Measurements from ENCODE around the gene MAPK8IP3. TPM values are rescaled to one million over a fixed set of nuclear protein-coding genes. Genes with fewer than 3 reads are reported as not detected.
A peak's percentile ranks its signal among the peaks of the same experiment; 100 is the strongest.

The MAPK8IP3 gene
- total RNA-seq, 2 experiments from 2014 or later: 146 to 157 TPM

GRCh38 chr16:1809281-1809801 lies 103.3 kb downstream of the MAPK8IP3 start:
- no peak for DNase-seq
- H3K4me3 Mint-ChIP-seq: no peak overlapping the region
- H3K27me3 Mint-ChIP-seq: no peaks in the 10 kb centered on the region
- no peak overlapping the region for H3K27ac Mint-ChIP-seq
- H3K36me3 Mint-ChIP-seq: peaks cover 18% of the 10 kb centered on the region
- ATAC-seq (ENCODE audit: low read depth): peak; percentile 18
- H3K9me3 Mint-ChIP-seq: no peaks in the 10 kb centered on the region
- H3K4me1 Mint-ChIP-seq: no peaks in the 10 kb centered on the region
- POLR2A ChIA-PET: no interaction called here

GRCh38 chr16:1810106-1810505 lies 104.1 kb downstream of the MAPK8IP3 start:
- DNase-seq: no peak
- no peak for ATAC-seq (ENCODE audit: low read depth)
- Mint-ChIP-seq H3K27ac (no peak overlapping the region), H3K27me3 (no peaks in the 10 kb centered on the region), H3K36me3 (peaks cover 18% of the 10 kb centered on the region), H3K4me3 (no peak overlapping the region), H3K9me3 (no peaks in the 10 kb centered on the region), H3K4me1 (no peaks in the 10 kb centered on the region)
- POLR2A ChIA-PET: no interaction called here

- no peak for ATAC-seq (ENCODE audit: low read depth)
- peaks cover 17% of the 10 kb centered on the region for H3K36me3 Mint-ChIP-seq
- POLR2A ChIA-PET: no interaction called here
Measured at GRCh38 chr16:1810536-1810935, 104.5 kb downstream of the MAPK8IP3 start.

GRCh38 chr16:1812732-1813163 lies 106.8 kb downstream of the MAPK8IP3 start:
- DNase-seq (peak; percentile 59), ATAC-seq (ENCODE audit: low read depth) (peak; percentile 85)
- H3K4me3 Mint-ChIP-seq: no peak overlapping the region
- H3K36me3 Mint-ChIP-seq: peaks cover 1% of the 10 kb centered on the region
- H3K4me1 Mint-ChIP-seq: no peaks in the 10 kb centered on the region
- H3K27me3 Mint-ChIP-seq: no peaks in the 10 kb centered on the region
- POLR2A ChIA-PET: interaction anchor here (1.2 kb wide), 1 partner anchor 152 kb away, joined by 4 read pairs; the partner anchor contains the start of gene RPS2
- H3K9me3 Mint-ChIP-seq: no peaks in the 10 kb centered on the region
- H3K27ac Mint-ChIP-seq: no peak overlapping the region

More at GRCh38 chr16:1810536-1810935, 104.5 kb downstream of the MAPK8IP3 start:
- no peak overlapping the region for H3K4me3 Mint-ChIP-seq
- no peaks in the 10 kb centered on the region for H3K9me3 Mint-ChIP-seq
- DNase-seq: no peak
- no peaks in the 10 kb centered on the region for H3K4me1 Mint-ChIP-seq
- H3K27ac Mint-ChIP-seq: no peak overlapping the region
- no peaks in the 10 kb centered on the region for H3K27me3 Mint-ChIP-seq

GRCh38 chr16:1815461-1815860 lies 109.5 kb downstream of the MAPK8IP3 start:
- Mint-ChIP-seq H3K27me3 (no peaks in the 10 kb centered on the region), H3K4me1 (no peaks in the 10 kb centered on the region), H3K36me3 (peaks cover 2% of the 10 kb centered on the region), H3K4me3 (no peak overlapping the region), H3K9me3 (no peaks in the 10 kb centered on the region), H3K27ac (no peak overlapping the region)
- POLR2A ChIA-PET: interaction anchor here (1.6 kb wide), 1 partner anchor 33 kb away, joined by 3 read pairs; the partner anchor contains the start of gene NUBP2
- DNase-seq (no peak), ATAC-seq (ENCODE audit: low read depth) (no peak)

- POLR2A ChIA-PET: no interaction called here
- DNase-seq (no peak), ATAC-seq (ENCODE audit: low read depth) (no peak)
- Mint-ChIP-seq H3K36me3 (peaks cover 2% of the 10 kb centered on the region), H3K4me1 (no peaks in the 10 kb centered on the region), H3K9me3 (no peaks in the 10 kb centered on the region), H3K4me3 (no peak overlapping the region), H3K27ac (no peak overlapping the region), H3K27me3 (no peaks in the 10 kb centered on the region)
Measured at GRCh38 chr16:1816396-1817275, 110.6 kb downstream of the MAPK8IP3 start.

- Mint-ChIP-seq H3K4me3 (no peak overlapping the region), H3K36me3 (peaks cover 2% of the 10 kb centered on the region)
Measured at GRCh38 chr16:1817276-1817589, 111.2 kb downstream of the MAPK8IP3 start.

GRCh38 chr16:1817716-1818115 lies 111.7 kb downstream of the MAPK8IP3 start:
- Mint-ChIP-seq H3K9me3 (no peaks in the 10 kb centered on the region), H3K27ac (no peak overlapping the region), H3K27me3 (no peaks in the 10 kb centered on the region), H3K4me3 (no peak overlapping the region), H3K4me1 (no peaks in the 10 kb centered on the region), H3K36me3 (peaks cover 2% of the 10 kb centered on the region)
- DNase-seq: no peak
- POLR2A ChIA-PET: no interaction called here
- ATAC-seq (ENCODE audit: low read depth): no peak

More at GRCh38 chr16:1817276-1817589, 111.2 kb downstream of the MAPK8IP3 start:
- no peaks in the 10 kb centered on the region for H3K27me3 Mint-ChIP-seq
- DNase-seq (no peak), ATAC-seq (ENCODE audit: low read depth) (no peak)
- no peaks in the 10 kb centered on the region for H3K9me3 Mint-ChIP-seq
- H3K27ac Mint-ChIP-seq: no peak overlapping the region
- POLR2A ChIA-PET: no interaction called here
- H3K4me1 Mint-ChIP-seq: no peaks in the 10 kb centered on the region

- Mint-ChIP-seq H3K4me1 (no peaks in the 10 kb centered on the region), H3K36me3 (peaks cover 2% of the 10 kb centered on the region), H3K27me3 (no peaks in the 10 kb centered on the region), H3K9me3 (no peaks in the 10 kb centered on the region), H3K27ac (no peak overlapping the region), H3K4me3 (no peak overlapping the region)
- POLR2A ChIA-PET: no interaction called here
- DNase-seq (no peak), ATAC-seq (ENCODE audit: low read depth) (peak; percentile 18)
Measured at GRCh38 chr16:1818204-1818872, 112.3 kb downstream of the MAPK8IP3 start.

GRCh38 chr16:1818873-1819525 lies 113.0 kb downstream of the MAPK8IP3 start:
- Mint-ChIP-seq H3K4me1 (no peaks in the 10 kb centered on the region), H3K27me3 (no peaks in the 10 kb centered on the region), H3K4me3 (no peak overlapping the region), H3K27ac (peak overlapping the region; percentile 13), H3K36me3 (peaks cover 2% of the 10 kb centered on the region), H3K9me3 (no peaks in the 10 kb centered on the region)
- DNase-seq: no peak
- no peak for ATAC-seq (ENCODE audit: low read depth)
- POLR2A ChIA-PET: no interaction called here

GRCh38 chr16:1819611-1820010 lies 113.6 kb downstream of the MAPK8IP3 start:
- H3K36me3 Mint-ChIP-seq: peaks cover 2% of the 10 kb centered on the region
- H3K9me3 Mint-ChIP-seq: no peaks in the 10 kb centered on the region
- H3K4me1 Mint-ChIP-seq: peaks cover under 1% of the 10 kb centered on the region
- POLR2A ChIA-PET: no interaction called here
- no peak overlapping the region for H3K4me3 Mint-ChIP-seq
- H3K27me3 Mint-ChIP-seq: no peaks in the 10 kb centered on the region
- DNase-seq (no peak), ATAC-seq (ENCODE audit: low read depth) (no peak)
- H3K27ac Mint-ChIP-seq: peak overlapping the region; percentile 13
